ENCODE results near the gene ASIC1. TPM values are rescaled to one million over a fixed set of nuclear protein-coding genes. Genes with fewer than 3 reads are reported as not detected.

The ASIC1 gene
- total RNA-seq, 1 donor from 2014 or later, result 451 TPM

- H3K27me3 Mint-ChIP-seq (ENCODE audit: unreplicated experiment), result peaks cover 21% of the 10 kb centered on the region
Observed at GRCh38 chr12:50059440-50060119, 2.2 kb downstream of the ASIC1 start.

DNA sequence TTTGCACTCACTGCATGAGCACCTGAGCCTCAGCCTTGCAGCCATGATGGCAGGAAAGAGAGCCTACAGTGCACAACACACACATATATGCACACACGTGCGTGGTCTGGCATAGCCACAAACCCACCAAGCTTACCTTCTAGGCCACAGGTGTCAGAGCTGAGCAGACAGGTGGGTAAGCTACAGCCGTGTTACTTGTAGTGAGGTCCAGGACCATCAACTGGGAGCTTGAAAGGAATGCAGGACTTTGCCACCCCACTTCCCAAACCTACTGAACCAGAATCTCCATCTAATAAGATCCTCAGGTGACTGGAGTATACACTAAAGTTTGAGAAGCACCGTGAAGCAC, 2.7 kb downstream of the ASIC1 start:
- H3K4me1 Mint-ChIP-seq (ENCODE audit: low read depth, unreplicated experiment), result peaks cover 63% of the 10 kb centered on the region
- H3K9me3 Mint-ChIP-seq (ENCODE audit: unreplicated experiment), result peaks cover 28% of the 10 kb centered on the region
- H3K4me3 Mint-ChIP-seq (ENCODE audit: unreplicated experiment), result peak overlapping the region; percentile 82
- H3K27me3 Mint-ChIP-seq (ENCODE audit: unreplicated experiment), result peaks cover 21% of the 10 kb centered on the region
- DNase-seq, result no peak
- peak overlapping the region; percentile 64 for H3K27ac Mint-ChIP-seq (ENCODE audit: unreplicated experiment)
- TF ChIP-seq, protein P1, sequence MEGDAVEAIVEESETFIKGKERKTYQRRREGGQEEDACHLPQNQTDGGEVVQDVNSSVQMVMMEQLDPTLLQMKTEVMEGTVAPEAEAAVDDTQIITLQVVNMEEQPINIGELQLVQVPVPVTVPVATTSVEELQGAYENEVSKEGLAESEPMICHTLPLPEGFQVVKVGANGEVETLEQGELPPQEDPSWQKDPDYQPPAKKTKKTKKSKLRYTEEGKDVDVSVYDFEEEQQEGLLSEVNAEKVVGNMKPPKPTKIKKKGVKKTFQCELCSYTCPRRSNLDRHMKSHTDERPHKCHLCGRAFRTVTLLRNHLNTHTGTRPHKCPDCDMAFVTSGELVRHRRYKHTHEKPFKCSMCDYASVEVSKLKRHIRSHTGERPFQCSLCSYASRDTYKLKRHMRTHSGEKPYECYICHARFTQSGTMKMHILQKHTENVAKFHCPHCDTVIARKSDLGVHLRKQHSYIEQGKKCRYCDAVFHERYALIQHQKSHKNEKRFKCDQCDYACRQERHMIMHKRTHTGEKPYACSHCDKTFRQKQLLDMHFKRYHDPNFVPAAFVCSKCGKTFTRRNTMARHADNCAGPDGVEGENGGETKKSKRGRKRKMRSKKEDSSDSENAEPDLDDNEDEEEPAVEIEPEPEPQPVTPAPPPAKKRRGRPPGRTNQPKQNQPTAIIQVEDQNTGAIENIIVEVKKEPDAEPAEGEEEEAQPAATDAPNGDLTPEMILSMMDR (IDR thresholded peaks at IDR 0.05; ENCODE audit: partially characterized antibody, unreplicated experiment), result no peak
- peaks cover 26% of the 10 kb centered on the region for H3K36me3 Mint-ChIP-seq (ENCODE audit: unreplicated experiment)

More at GRCh38 chr12:50059440-50060119, 2.2 kb downstream of the ASIC1 start:
- DNase-seq, result no peak
- Mint-ChIP-seq H3K4me3 (ENCODE audit: unreplicated experiment) (peak overlapping the region; percentile 82), H3K9me3 (ENCODE audit: unreplicated experiment) (peaks cover 28% of the 10 kb centered on the region), H3K4me1 (ENCODE audit: low read depth, unreplicated experiment) (peaks cover 62% of the 10 kb centered on the region), H3K27ac (ENCODE audit: unreplicated experiment) (peak overlapping the region; percentile 64), H3K36me3 (ENCODE audit: unreplicated experiment) (peaks cover 26% of the 10 kb centered on the region)
- TF ChIP-seq, protein P1 (IDR thresholded peaks at IDR 0.05; ENCODE audit: partially characterized antibody, unreplicated experiment), result no peak

DNA sequence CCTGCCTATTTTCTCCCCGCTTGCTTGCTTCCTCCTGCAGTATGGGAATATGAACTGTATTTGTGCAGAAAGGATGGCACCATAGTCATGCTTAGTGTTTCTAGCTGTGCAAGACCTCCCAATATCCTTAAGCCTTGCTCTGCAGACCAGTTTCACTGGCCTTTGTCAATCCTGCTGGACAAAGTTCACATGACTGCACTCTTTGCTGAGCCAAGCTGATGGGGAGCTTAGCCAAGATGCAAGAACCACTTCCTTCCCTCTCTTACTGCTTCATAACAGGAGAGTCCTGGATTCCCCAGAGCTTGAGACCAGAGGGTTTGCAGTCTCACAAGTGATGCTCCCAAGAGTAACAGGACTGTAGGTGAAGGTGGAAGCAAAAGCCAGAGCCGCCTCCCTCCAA, 3.8 kb downstream of the ASIC1 start:
- Mint-ChIP-seq H3K9me3 (ENCODE audit: unreplicated experiment) (peaks cover 25% of the 10 kb centered on the region), H3K36me3 (ENCODE audit: unreplicated experiment) (peaks cover 26% of the 10 kb centered on the region), H3K4me3 (ENCODE audit: unreplicated experiment) (peak overlapping the region; percentile 82), H3K27me3 (ENCODE audit: unreplicated experiment) (peaks cover 21% of the 10 kb centered on the region), H3K4me1 (ENCODE audit: low read depth, unreplicated experiment) (peaks cover 56% of the 10 kb centered on the region), H3K27ac (ENCODE audit: unreplicated experiment) (peak overlapping the region; percentile 45)
- DNase-seq, result no peak
- TF ChIP-seq, protein P1 (IDR thresholded peaks at IDR 0.05; ENCODE audit: partially characterized antibody, unreplicated experiment), result no peak

GRCh38 chr12:50061946-50062686, 4.7 kb downstream of the ASIC1 start:
- peaks cover 47% of the 10 kb centered on the region for H3K4me1 Mint-ChIP-seq (ENCODE audit: low read depth, unreplicated experiment)
- peak overlapping the region; percentile 82 for H3K4me3 Mint-ChIP-seq (ENCODE audit: unreplicated experiment)
- peaks cover 17% of the 10 kb centered on the region for H3K9me3 Mint-ChIP-seq (ENCODE audit: unreplicated experiment)
- DNase-seq, result no peak
- H3K36me3 Mint-ChIP-seq (ENCODE audit: unreplicated experiment), result peaks cover 22% of the 10 kb centered on the region
- peak overlapping the region; percentile 60 for H3K27ac Mint-ChIP-seq (ENCODE audit: unreplicated experiment)
- H3K27me3 Mint-ChIP-seq (ENCODE audit: unreplicated experiment), result peaks cover 14% of the 10 kb centered on the region
- TF ChIP-seq, protein P1 (IDR thresholded peaks at IDR 0.05; ENCODE audit: partially characterized antibody, unreplicated experiment), result no peak

All from glutamatergic neuron (in vitro differentiated cells).